ENCODE data around the gene NKAPD1. TPM values are rescaled to one million over a fixed set of nuclear protein-coding genes. Genes with fewer than 3 reads are reported as not detected.

Gene NKAPD1
- total RNA-seq, 1 experiment from 2014 or later = 27.5 TPM

GRCh38 chr11:112062923-112063322, 11.2 kb upstream of the NKAPD1 start:
- intact Hi-C loops (cut with micrococcal nuclease) = no loop called here
- peaks cover 77% of the 10 kb centered on the region for H3K36me3 Mint-ChIP-seq (ENCODE audit: insufficient read depth, unreplicated experiment)

GRCh38 chr11:112082729-112083128, 8.6 kb downstream of the NKAPD1 start:
- peaks cover 89% of the 10 kb centered on the region for H3K36me3 Mint-ChIP-seq (ENCODE audit: insufficient read depth, unreplicated experiment)
- H3K9me3 Mint-ChIP-seq (ENCODE audit: unreplicated experiment) = no peaks in the 10 kb centered on the region
- DNase-seq (ENCODE audit: unreplicated experiment) = peak; percentile 35
- intact Hi-C loops (cut with micrococcal nuclease) = no loop called here
- H3K27me3 Mint-ChIP-seq (ENCODE audit: insufficient read depth, unreplicated experiment) = no peaks in the 10 kb centered on the region
- ChIA-PET CTCF (interaction anchor here (0.6 to 0.9 kb wide), 3 partner anchors 22 to 1693 kb away, joined by 3 read pairs; no protein-coding TSS in a partner anchor), POLR2A (interaction anchor here (0.6 to 5.2 kb wide), 5 partner anchors 7 to 156 kb away, joined by 3 to 71 read pairs (median 4); partner anchors contain the start of genes IL18, NKAPD1 and PIH1D2)
- H3K27ac Mint-ChIP-seq (ENCODE audit: low read depth, unreplicated experiment) = peak overlapping the region; percentile 71
- TF ChIP-seq CTCF (IDR thresholded peaks at IDR 0.05; ENCODE audit: unreplicated experiment) = no peak
- no peak overlapping the region for H3K4me3 Mint-ChIP-seq (ENCODE audit: unreplicated experiment)
- TSS peak; percentile 5 for BruUV-seq (replicated peaks)
- peaks cover 21% of the 10 kb centered on the region for H3K4me1 Mint-ChIP-seq (ENCODE audit: insufficient read depth, unreplicated experiment)

More at GRCh38 chr11:112062923-112063322, 11.2 kb upstream of the NKAPD1 start:
- BruUV-seq (replicated peaks) = TSS peak; percentile 52
- ChIA-PET CTCF (interaction anchor here (0.7 kb wide), 1 partner anchor 51 kb away, joined by 3 read pairs; no protein-coding TSS in a partner anchor), POLR2A (interaction anchor here (0.7 kb wide), 1 partner anchor 23 kb away, joined by 3 read pairs; no protein-coding TSS in a partner anchor)
- no peak for TF ChIP-seq CTCF (IDR thresholded peaks at IDR 0.05; ENCODE audit: unreplicated experiment)
- H3K4me3 Mint-ChIP-seq (ENCODE audit: unreplicated experiment) = no peak overlapping the region
- H3K4me1 Mint-ChIP-seq (ENCODE audit: insufficient read depth, unreplicated experiment) = no peaks in the 10 kb centered on the region
- no peak overlapping the region for H3K27ac Mint-ChIP-seq (ENCODE audit: low read depth, unreplicated experiment)
- H3K9me3 Mint-ChIP-seq (ENCODE audit: unreplicated experiment) = no peaks in the 10 kb centered on the region
- H3K27me3 Mint-ChIP-seq (ENCODE audit: insufficient read depth, unreplicated experiment) = no peaks in the 10 kb centered on the region
- no peak for DNase-seq (ENCODE audit: unreplicated experiment)

GRCh38 chr11:112085822-112086421, 11.8 kb downstream of the NKAPD1 start:
- Mint-ChIP-seq H3K36me3 (ENCODE audit: insufficient read depth, unreplicated experiment) (peaks cover 84% of the 10 kb centered on the region), H3K9me3 (ENCODE audit: unreplicated experiment) (no peaks in the 10 kb centered on the region), H3K4me1 (ENCODE audit: insufficient read depth, unreplicated experiment) (peaks cover 37% of the 10 kb centered on the region), H3K4me3 (ENCODE audit: unreplicated experiment) (peak overlapping the region; percentile 88), H3K27ac (ENCODE audit: low read depth, unreplicated experiment) (peak overlapping the region; percentile 95), H3K27me3 (ENCODE audit: insufficient read depth, unreplicated experiment) (no peaks in the 10 kb centered on the region)
- intact Hi-C loops (cut with micrococcal nuclease) = loop anchor here (1.0 kb wide), 3 partner anchors 89 to 207 kb away; partner anchors contain the start of genes BCO2, CFAP68 and FDXACB1
- DNase-seq (ENCODE audit: unreplicated experiment) = peak; percentile 44
- TF ChIP-seq CTCF (IDR thresholded peaks at IDR 0.05; ENCODE audit: unreplicated experiment) = no peak
- TSS peak; percentile 67 for BruUV-seq (replicated peaks)
- POLR2A ChIA-PET = interaction anchor here (0.6 to 5.2 kb wide), 43 partner anchors 10 to 483 kb away, joined by 3 to 71 read pairs (median 5); partner anchors contain the start of genes ALG9, BCO2, DIXDC1 and DLAT
- CTCF ChIA-PET = interaction anchor here (0.9 kb wide), 1 partner anchor 193 kb away, joined by 5 read pairs; no protein-coding TSS in a partner anchor
